Measurements from ENCODE around the gene RAD54L.
"Not testable (repeated sequence)": the region's sequence is repeated elsewhere in the genome, so short reads cannot be mapped to it uniquely, and the experiment has no call there.

The RAD54L gene

DNA sequence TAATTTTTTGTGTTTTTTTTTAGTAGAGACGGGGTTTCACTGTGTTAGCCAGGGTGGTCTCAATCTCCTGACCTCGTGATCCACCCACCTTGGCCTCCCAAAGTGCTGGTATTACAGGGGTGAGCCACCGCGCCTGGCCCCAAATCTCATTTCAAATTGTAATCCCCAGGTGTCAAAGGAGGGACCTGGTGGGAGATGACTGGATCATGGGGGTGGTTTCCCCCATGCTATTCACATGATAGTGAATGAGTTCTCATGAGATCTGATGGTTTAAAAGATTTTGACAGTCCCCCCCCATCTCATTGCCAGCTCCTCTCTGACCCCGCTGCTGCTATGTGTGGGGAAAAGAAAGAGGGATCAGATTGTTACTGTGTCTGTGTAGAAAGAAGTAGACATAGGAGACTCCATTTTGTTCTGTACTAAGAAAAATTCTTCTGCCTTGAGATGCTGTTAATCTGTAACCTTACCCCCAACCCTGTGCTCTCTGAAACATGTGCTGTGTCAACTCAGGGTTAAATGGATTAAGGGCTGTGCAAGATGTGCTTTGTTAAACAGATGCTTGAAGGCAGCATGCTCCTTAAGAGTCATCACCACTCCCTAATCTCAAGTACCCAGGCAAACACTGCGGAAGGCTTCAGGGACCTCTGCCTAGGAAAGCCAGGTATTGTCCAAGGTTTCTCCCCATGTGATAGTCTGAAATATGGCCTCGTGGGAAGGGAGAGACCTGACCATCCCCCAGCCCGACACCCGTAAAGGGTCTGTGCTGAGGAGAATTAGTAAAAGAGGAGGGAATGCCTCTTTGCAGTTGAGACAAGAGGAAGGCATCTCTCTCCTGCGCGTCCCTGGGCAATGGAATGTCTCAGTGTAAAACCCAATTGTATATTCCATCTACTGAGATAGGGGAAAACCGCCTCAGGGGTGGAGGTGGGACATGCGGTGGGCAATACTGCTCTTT is 72.7 kb downstream of the RAD54L start:
- not testable (repeated sequence) for DNase-seq (ENCODE audit: low spot score)

- not testable (repeated sequence) for DNase-seq (ENCODE audit: low spot score)
Measured at GRCh38 chr1:46322191-46322590, 74.6 kb downstream of the RAD54L start.

- not testable (repeated sequence) for DNase-seq (ENCODE audit: low spot score)
Measured at GRCh38 chr1:46325285-46326076, 77.9 kb downstream of the RAD54L start.

Data from CD4-positive, alpha-beta T cell treated with Interleukin-6 at 100 ng/mL for 8 hours (primary cell).